Duodenal mucosa (tissue), 2 donors: ENCODE results near the gene ETAA1.

Source experiments
- H3K27ac ChIP-seq: one replicate; pipeline ENCODE4 v1.7.0; 2013; ENCODE audit warnings: low read depth, low read length
- H3K27me3 ChIP-seq, 2 donors: one replicate each; pipeline ENCODE4 v1.7.0; 2013; ENCODE audit warnings: low read length in 2 of 2, control low read depth in 1 of 2; ENCODE audit not compliant: insufficient read depth in 2 of 2, control insufficient read depth in 1 of 2
- H3K36me3 ChIP-seq, 2 donors: one replicate each; pipeline ENCODE4 v1.7.0; 2013; ENCODE audit warnings: low read length in 2 of 2, control low read depth in 1 of 2; ENCODE audit not compliant: insufficient read depth in 2 of 2, control insufficient read depth in 1 of 2
- H3K4me1 ChIP-seq, 2 donors: one replicate each; pipeline ENCODE4 v1.7.0; 2013; ENCODE audit warnings: low read length in 2 of 2, control low read depth in 1 of 2; ENCODE audit not compliant: insufficient read depth in 2 of 2, control insufficient read depth in 1 of 2
- H3K4me3 ChIP-seq, 2 donors: one replicate each; pipeline ENCODE4 v1.7.0; 2013; ENCODE audit warnings: low read length in 2 of 2, low read depth in 1 of 2
- H3K9ac ChIP-seq, 2 donors: one replicate each; pipeline ENCODE4 v1.7.0; 2013; ENCODE audit warnings: low read length in 2 of 2, low read depth in 1 of 2
- H3K9me3 ChIP-seq, 2 donors: one replicate each; pipeline ENCODE4 v1.7.0; 2013; ENCODE audit warnings: low read length in 2 of 2, control low read depth in 1 of 2; ENCODE audit not compliant: control insufficient read depth in 1 of 2

ETAA1 gene

DNA sequence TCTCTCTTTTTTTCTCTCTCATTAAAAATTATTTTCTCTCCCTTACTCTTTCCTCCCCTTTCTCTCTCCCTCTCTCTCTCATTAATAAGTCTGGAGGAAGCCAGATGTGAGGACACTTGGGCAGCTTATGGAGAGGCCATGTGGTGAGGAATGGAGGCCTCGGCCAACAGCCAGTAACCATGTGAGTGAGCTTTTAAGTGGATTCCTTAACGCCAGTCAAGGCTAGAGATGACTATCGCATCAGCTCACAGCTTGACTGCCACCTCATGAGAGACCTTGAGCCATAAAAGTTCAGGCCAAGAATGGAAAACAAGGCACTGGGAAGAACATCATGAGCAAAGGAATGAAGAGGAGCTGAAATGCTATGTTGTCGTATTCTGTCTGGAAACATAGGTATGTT lies 39.1 kb downstream of the ETAA1 start:
- Histone ChIP-seq H3K27me3 (no peaks in the 10 kb centered on the region), H3K27ac (no peak overlapping the region), H3K9me3 (no peaks in the 10 kb centered on the region), H3K4me1 (no peaks in the 10 kb centered on the region), H3K9ac (no peak overlapping the region), H3K36me3 (no peaks in the 10 kb centered on the region), H3K4me3 (no peak overlapping the region)

DNA sequence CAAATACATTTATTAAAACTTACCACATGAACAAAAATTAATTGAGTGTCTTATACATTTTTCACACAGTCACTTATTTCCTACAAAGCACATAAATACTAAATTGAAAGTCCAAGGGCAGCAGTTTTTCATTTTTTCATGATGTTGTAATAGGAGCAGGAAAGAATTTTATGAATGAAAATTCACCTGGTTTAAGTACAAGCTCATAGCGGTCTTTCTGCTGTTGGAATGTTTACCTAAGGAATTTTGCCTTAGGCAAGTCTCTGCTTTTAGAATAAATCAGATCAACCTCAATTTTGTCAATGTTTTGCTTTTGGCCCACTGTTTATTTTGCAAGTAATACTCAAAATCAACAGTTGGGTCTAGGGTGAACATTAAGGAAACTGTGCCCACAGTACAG lies 40.0 kb downstream of the ETAA1 start:
- no peaks in the 10 kb centered on the region for H3K9me3 ChIP-seq
- H3K9ac ChIP-seq: no peak overlapping the region
- H3K4me3 ChIP-seq: no peak overlapping the region
- H3K4me1 ChIP-seq: no peaks in the 10 kb centered on the region
- H3K27ac ChIP-seq: no peak overlapping the region
- no peaks in the 10 kb centered on the region for H3K27me3 ChIP-seq
- H3K36me3 ChIP-seq: no peaks in the 10 kb centered on the region

DNA sequence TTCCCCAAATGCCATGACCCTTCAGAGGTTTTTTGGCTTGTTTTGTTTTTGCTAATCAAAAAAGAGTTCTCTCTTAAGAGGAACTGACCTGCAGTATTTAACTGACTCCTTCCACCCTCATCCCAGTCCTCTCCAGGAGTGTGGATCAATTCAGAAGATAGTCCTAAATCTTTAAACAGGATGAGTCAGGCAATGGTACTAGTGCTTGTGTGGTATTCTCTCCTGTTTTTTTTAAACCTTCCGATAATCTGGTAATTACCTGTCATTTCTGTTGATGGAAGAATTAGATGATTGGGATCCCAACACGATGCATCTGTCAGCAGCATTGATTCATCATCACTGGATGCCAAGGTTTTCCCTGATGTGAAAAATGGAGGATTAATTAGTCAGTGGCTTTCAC lies 41.2 kb downstream of the ETAA1 start:
- Histone ChIP-seq H3K27ac (no peak overlapping the region), H3K4me1 (no peaks in the 10 kb centered on the region), H3K9ac (no peak overlapping the region), H3K4me3 (no peak overlapping the region), H3K36me3 (no peaks in the 10 kb centered on the region), H3K27me3 (no peaks in the 10 kb centered on the region), H3K9me3 (no peaks in the 10 kb centered on the region)

DNA sequence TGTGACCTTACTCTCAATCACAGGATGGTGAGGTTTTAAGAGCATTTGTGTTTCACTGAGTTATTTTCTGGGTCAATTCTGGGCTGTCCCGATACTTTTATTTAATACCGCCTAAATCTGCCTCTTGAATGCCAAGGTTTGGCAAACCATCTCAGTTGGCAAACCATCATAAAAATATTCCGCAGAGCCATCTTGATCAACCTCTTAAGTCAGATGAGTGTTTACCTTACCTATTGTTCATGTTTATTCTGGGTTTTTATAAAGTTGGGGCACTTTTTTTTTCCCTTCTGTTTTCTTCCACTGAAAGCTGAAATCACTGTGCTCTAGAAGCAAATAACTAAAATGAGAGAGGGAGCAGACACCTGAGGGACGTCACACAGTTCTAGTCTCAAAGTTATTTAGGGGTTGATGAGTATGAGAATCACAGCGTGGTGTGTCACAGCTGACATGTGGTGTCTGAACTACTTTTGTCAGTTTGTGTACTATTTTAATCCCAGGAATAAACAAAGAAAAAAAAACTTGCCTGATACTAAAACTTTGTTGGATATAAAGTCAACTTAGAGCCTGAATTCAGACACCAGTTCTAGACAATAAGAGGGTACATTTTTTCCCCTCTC lies 48.6 kb downstream of the ETAA1 start:
- Histone ChIP-seq H3K27ac (no peak overlapping the region), H3K9ac (no peak overlapping the region), H3K27me3 (no peaks in the 10 kb centered on the region), H3K4me1 (no peaks in the 10 kb centered on the region), H3K36me3 (no peaks in the 10 kb centered on the region), H3K9me3 (no peaks in the 10 kb centered on the region), H3K4me3 (no peak overlapping the region)

DNA sequence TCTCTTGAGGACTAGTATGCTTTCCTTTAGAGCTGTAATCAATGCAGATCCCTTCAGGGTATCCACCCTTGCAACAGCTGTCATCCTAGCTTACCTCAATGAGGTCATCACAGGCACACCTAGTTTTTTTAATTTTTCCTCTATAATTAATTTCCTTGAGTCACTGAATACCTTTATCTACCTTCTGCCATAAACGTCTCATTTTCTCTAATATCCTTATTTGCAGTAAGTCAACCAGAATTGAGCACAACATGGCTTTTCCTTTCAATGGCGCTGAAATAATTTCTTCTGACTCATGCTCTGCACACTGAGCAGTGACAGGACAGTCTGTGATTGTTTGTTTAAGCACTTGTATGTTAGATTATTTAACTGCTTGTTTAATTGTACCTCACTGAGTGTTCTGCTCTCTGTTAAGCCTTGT lies 49.4 kb downstream of the ETAA1 start:
- Histone ChIP-seq H3K4me3 (no peak overlapping the region), H3K9me3 (no peaks in the 10 kb centered on the region), H3K36me3 (no peaks in the 10 kb centered on the region), H3K27ac (no peak overlapping the region), H3K27me3 (no peaks in the 10 kb centered on the region), H3K9ac (no peak overlapping the region), H3K4me1 (no peaks in the 10 kb centered on the region)

DNA sequence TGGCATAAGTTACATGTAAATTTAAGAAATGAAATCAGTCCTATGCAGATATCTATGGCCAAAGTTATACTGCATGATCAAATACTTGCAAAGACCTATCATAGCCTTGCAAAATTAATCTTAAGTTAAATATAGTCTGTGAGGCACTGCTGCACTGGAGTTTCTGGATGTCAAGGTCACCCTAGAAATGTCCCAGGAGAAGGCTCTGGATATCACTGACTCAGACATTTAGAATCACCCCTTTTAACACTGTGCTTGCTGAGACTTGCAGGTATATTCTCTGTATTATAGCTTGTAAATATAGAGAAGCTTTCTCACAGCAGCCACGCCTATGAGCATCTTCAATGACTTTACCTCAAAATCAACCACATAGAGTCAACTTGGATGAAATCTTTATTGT lies 51.5 kb downstream of the ETAA1 start:
- Histone ChIP-seq H3K36me3 (no peaks in the 10 kb centered on the region), H3K27ac (no peak overlapping the region), H3K4me3 (no peak overlapping the region), H3K4me1 (no peaks in the 10 kb centered on the region), H3K9me3 (no peaks in the 10 kb centered on the region), H3K27me3 (no peaks in the 10 kb centered on the region), H3K9ac (no peak overlapping the region)

DNA sequence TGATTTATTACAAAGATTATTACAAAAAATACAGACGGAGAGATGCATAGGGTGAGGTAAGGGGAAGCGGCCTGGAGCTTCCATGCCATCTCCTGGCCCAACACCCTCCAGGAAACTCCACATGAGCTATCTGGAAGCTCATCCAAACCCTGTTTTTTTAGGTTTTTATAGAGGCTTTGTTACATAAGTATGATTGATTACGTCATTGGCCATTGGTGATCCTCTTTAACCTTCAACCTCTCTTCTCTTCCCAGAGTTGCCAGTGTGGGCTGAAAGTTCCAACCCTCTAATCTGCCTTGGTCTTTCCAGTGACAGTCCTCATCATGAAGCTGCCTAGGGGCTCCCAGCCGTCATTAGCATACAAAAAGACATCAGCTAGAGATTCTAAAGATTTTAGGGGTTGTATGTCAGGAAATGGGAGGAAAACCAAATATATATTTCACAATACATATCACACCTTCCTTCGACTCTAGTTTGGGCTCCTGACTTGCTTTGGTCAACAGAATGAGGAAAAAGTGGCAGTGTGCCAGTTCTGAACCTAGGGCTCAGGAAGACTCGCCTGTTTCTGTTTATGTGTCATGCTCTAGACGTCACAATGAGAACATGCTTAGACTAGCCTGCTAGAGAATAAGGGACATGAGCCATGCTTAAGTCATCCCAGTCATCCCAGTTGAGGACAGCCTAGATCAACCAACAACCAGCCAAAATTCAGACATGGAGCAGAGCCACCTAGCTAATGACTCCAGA lies 54.1 kb downstream of the ETAA1 start:
- Histone ChIP-seq H3K9me3 (no peaks in the 10 kb centered on the region), H3K9ac (no peak overlapping the region), H3K27ac (no peak overlapping the region), H3K4me1 (no peaks in the 10 kb centered on the region), H3K36me3 (no peaks in the 10 kb centered on the region), H3K4me3 (no peak overlapping the region), H3K27me3 (no peaks in the 10 kb centered on the region)

DNA sequence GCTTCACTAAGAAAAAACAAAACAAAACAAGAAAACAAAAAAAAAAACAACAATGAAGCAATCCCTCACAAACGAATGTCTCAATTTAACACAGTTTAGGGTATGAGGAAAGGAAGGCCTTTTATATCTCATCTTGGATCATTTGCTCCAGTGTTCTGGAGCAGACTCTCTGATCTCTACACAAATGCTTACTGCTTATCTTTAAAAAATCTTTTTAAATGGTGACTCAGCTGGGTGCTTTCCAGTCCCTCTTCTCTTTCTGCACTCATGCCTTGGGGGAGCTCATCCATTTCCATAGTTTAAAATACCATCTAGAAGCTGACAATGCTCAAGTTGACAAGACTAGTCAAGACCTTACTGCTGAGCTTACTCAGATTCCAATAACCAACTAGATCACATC lies 56.2 kb downstream of the ETAA1 start:
- Histone ChIP-seq H3K4me1 (no peaks in the 10 kb centered on the region), H3K36me3 (no peaks in the 10 kb centered on the region), H3K27ac (no peak overlapping the region)

DNA sequence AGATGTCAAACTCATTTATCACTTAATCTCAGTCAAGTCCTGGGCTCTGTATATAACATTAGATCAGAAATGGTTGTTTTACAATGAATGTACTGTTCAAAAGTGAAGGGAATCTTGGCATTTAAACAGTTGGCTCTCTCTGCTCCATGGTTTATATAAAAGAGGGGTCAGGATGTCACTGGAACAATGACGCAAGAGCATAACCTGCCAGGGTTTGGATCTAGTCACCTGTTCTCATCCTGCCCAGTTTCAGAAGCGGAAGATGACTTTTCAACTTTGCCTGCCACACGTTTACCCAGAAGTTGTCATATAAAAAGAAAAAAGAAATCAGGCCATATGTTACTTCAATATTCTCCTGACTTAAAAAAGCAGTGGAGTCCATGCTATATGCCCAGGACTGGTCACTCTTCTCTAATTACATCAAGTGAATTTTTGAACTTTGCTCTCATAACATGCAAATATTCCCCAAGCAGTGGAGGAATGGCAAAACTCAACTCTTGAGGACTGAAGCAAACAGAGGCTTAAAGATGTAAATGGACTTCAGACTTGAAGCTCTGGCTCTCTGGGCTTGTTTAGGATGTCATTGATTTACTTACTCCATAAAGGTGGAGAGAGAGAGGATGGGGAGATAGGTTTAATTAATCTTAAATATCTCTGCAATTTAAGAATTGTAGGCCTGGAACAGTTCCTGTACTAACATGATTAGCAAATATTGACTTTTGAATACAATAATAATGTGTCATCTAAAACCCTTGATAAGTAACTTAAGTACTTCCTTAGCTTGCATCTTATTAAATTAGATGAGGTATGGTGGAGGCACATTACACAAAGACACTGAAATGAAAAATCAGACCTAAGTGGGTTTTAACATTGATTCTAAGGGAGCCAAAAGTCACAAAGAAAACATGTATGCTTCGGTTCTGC lies 58.3 kb downstream of the ETAA1 start:
- Histone ChIP-seq H3K4me1 (no peaks in the 10 kb centered on the region), H3K9me3 (no peaks in the 10 kb centered on the region), H3K27ac (no peak overlapping the region), H3K36me3 (no peaks in the 10 kb centered on the region), H3K27me3 (no peaks in the 10 kb centered on the region), H3K4me3 (no peak overlapping the region), H3K9ac (no peak overlapping the region)

More for the DNA sequence above, 56.2 kb downstream of the ETAA1 start:
- H3K27me3 ChIP-seq: no peaks in the 10 kb centered on the region
- no peaks in the 10 kb centered on the region for H3K9me3 ChIP-seq
- no peak overlapping the region for H3K4me3 ChIP-seq
- H3K9ac ChIP-seq: no peak overlapping the region

DNA sequence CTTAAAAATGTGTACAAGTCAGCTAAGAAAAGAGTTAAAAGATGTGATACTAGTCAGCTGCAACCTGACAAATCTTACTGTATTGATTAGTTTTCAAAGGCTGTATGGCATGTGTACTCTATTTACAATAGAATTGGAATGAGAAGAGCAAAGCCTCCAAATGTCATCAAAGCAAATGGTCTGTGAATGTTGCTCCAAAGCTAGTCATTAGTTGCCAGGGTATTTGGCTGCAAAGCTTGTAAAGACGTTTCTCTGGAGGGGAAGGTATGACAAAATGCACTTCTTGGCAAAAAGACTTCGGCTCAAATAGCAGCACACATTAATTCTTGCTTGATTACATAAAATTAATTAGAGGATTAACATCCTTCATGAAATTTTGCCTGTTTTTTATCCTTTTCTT lies 59.3 kb downstream of the ETAA1 start:
- Histone ChIP-seq H3K36me3 (no peaks in the 10 kb centered on the region), H3K9me3 (no peaks in the 10 kb centered on the region), H3K4me1 (no peaks in the 10 kb centered on the region), H3K27me3 (no peaks in the 10 kb centered on the region), H3K4me3 (no peak overlapping the region), H3K9ac (no peak overlapping the region), H3K27ac (no peak overlapping the region)
